Adipocyte (in vitro differentiated cells): Measurements from ENCODE around the gene TMEM225B.
"Not testable (repeated sequence)": the region's sequence is repeated elsewhere in the genome, so short reads cannot be mapped to it uniquely, and the experiment has no call there.

Source experiments
- DNase-seq: peaks from one replicate; pipeline ENCODE4 v3.0.0-alpha.2; 2015; ENCODE audit warnings: low read depth
- H3K27me3 ChIP-seq: replicated peaks from 2 replicates; pipeline ENCODE4 v1.7.0; 2013; ENCODE audit warnings: mild to moderate bottlenecking, low read length, moderate library complexity; ENCODE audit not compliant: control insufficient read depth, insufficient read depth
- H3K36me3 ChIP-seq: 2 replicates; pipeline ENCODE4 v1.7.0; 2013; ENCODE audit warnings: low read length, mild to moderate bottlenecking, moderate library complexity; ENCODE audit not compliant: control insufficient read depth, insufficient read depth, severe bottlenecking
- H3K4me1 ChIP-seq: 2 replicates; pipeline ENCODE4 v1.7.0; 2013; ENCODE audit warnings: mild to moderate bottlenecking, low read length, moderate library complexity; ENCODE audit not compliant: control insufficient read depth, insufficient read depth
- H3K4me3 ChIP-seq: 2 replicates; pipeline ENCODE4 v1.7.0; 2013; ENCODE audit warnings: mild to moderate bottlenecking, low read length, moderate library complexity
- H3K9ac ChIP-seq: 2 replicates; pipeline ENCODE4 v1.7.0; 2013; ENCODE audit warnings: mild to moderate bottlenecking, low read length, moderate library complexity
- H3K9me3 ChIP-seq: 2 replicates; pipeline ENCODE4 v1.7.0; 2013; ENCODE audit warnings: mild to moderate bottlenecking, low read length, moderate library complexity; ENCODE audit not compliant: control insufficient read depth

Gene TMEM225B

GRCh38 chr7:99560834-99561736, 37.0 kb upstream of the TMEM225B start:
- Histone ChIP-seq H3K9me3 (no peaks in the 10 kb centered on the region), H3K9ac (peak overlapping the region; percentile 76), H3K4me1 (peaks cover 55% of the 10 kb centered on the region), H3K4me3 (no peak overlapping the region), H3K36me3 (peaks cover 57% of the 10 kb centered on the region), H3K27me3 (no peaks in the 10 kb centered on the region)
- no peak for DNase-seq

DNA sequence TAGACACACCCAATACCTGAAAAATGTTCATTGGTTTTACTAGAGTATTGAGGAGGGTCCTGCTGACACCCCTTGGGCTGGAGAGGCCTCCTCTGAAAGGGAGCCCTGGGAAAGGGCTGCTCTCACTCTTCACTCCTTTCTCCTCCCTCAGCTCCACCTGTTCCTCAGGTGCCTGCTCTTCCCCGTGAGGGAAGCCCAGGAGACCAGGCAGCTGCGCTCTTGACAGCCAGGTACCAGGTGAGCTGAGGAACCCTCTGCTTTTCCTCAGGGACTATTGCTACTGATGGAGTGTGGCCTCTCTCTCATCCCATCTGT, 36.4 kb upstream of the TMEM225B start:
- peaks cover 61% of the 10 kb centered on the region for H3K36me3 ChIP-seq

GRCh38 chr7:99562114-99562784, 35.8 kb upstream of the TMEM225B start:
- no peaks in the 10 kb centered on the region for H3K27me3 ChIP-seq
- no peak for DNase-seq
- peaks cover 62% of the 10 kb centered on the region for H3K36me3 ChIP-seq
- peak overlapping the region; percentile 63 for H3K4me3 ChIP-seq
- H3K4me1 ChIP-seq = peaks cover 51% of the 10 kb centered on the region
- H3K9ac ChIP-seq = peak overlapping the region; percentile 76
- H3K9me3 ChIP-seq = no peaks in the 10 kb centered on the region

More for the DNA sequence above, 36.4 kb upstream of the TMEM225B start:
- H3K9me3 ChIP-seq = no peaks in the 10 kb centered on the region
- no peak overlapping the region for H3K4me3 ChIP-seq
- peaks cover 55% of the 10 kb centered on the region for H3K4me1 ChIP-seq
- H3K27me3 ChIP-seq = no peaks in the 10 kb centered on the region
- H3K9ac ChIP-seq = peak overlapping the region; percentile 76
- DNase-seq = no peak

DNA sequence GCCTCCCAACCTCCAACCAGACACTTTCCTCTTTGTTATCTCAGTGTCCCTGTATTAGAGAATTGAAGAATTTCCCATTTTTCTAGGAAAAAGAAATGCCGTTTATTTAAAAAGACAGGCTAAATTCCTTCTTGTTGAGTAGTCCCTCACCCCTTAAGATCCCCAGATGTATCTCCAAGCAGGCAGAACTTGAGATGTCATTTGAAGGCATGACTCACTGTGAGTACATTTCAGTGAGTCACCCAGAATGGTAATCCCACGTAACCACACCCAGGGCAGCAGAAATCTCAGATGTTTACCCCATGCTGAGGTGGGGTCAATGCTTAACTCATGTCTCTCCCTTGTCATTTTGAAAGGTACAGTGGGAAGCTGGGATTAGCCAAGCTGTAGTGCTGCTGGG, 35.2 kb upstream of the TMEM225B start:
- Histone ChIP-seq H3K9ac (peak overlapping the region; percentile 76), H3K9me3 (no peaks in the 10 kb centered on the region), H3K27me3 (no peaks in the 10 kb centered on the region), H3K4me3 (peak overlapping the region; percentile 63), H3K4me1 (peaks cover 46% of the 10 kb centered on the region), H3K36me3 (peaks cover 65% of the 10 kb centered on the region)
- peak; percentile 97 for DNase-seq

- DNase-seq = peak; percentile 81
- Histone ChIP-seq H3K4me3 (peak overlapping the region; percentile 36), H3K9ac (no peak overlapping the region), H3K27me3 (no peaks in the 10 kb centered on the region), H3K9me3 (no peaks in the 10 kb centered on the region), H3K4me1 (peaks cover 46% of the 10 kb centered on the region), H3K36me3 (peaks cover 67% of the 10 kb centered on the region)
Observed at GRCh38 chr7:99563650-99564049, 34.4 kb upstream of the TMEM225B start.

GRCh38 chr7:99568770-99569169, 29.3 kb upstream of the TMEM225B start:
- H3K9me3 ChIP-seq, H3K4me1 ChIP-seq, H3K4me3 ChIP-seq, H3K27me3 ChIP-seq, H3K9ac ChIP-seq, DNase-seq: not testable (repeated sequence)
- peaks cover 86% of the 10 kb centered on the region for H3K36me3 ChIP-seq

GRCh38 chr7:99571768-99572167, 26.3 kb upstream of the TMEM225B start:
- Histone ChIP-seq H3K4me3 (no peak overlapping the region), H3K4me1 (no peaks in the 10 kb centered on the region), H3K27me3 (no peaks in the 10 kb centered on the region), H3K9ac (no peak overlapping the region), H3K9me3 (no peaks in the 10 kb centered on the region), H3K36me3 (peaks cover 60% of the 10 kb centered on the region)
- no peak for DNase-seq

- H3K36me3 ChIP-seq = peaks cover 56% of the 10 kb centered on the region
- no peak for DNase-seq
Observed at GRCh38 chr7:99573257-99573656, 24.8 kb upstream of the TMEM225B start.

GRCh38 chr7:99576251-99576650, 21.8 kb upstream of the TMEM225B start:
- Histone ChIP-seq H3K9me3 (no peaks in the 10 kb centered on the region), H3K36me3 (peaks cover 29% of the 10 kb centered on the region), H3K4me3 (no peak overlapping the region), H3K27me3 (no peaks in the 10 kb centered on the region), H3K4me1 (peaks cover 8% of the 10 kb centered on the region), H3K9ac (no peak overlapping the region)
- DNase-seq = no peak

More at GRCh38 chr7:99573257-99573656, 24.8 kb upstream of the TMEM225B start:
- Histone ChIP-seq H3K4me1 (no peaks in the 10 kb centered on the region), H3K9ac (no peak overlapping the region), H3K27me3 (no peaks in the 10 kb centered on the region), H3K4me3 (no peak overlapping the region), H3K9me3 (no peaks in the 10 kb centered on the region)

DNA sequence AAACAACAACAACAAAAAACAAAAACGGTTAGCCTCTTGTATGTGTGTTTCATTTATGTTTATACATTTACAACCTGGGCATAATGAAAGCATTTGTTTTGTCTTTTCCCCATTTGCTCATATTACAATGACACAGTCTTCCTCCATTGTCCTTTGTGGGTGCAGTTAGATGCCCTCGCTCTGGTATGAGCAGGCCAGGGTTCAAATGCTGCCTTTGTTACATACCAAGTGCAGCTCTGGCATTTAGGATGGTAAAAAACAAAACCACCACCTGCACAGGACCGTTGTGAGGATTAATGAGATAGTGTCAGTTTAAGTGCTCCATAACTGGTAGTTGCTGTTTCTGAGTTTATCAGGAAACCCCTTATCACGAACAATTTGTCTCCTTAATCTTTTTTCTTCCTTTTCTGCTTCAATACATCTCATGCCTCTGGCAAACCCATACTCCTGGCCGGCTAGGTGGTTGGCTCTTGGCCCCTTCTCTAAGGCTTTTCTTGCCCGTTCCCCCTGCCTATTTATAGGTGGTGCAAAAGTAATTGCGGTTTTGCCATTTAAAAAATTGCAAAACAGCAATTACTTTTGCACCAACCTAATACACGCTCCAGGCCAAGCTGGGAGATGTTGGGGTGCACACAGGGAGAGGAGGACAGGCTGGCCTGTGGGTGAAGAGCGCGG, 18.6 kb upstream of the TMEM225B start:
- H3K27me3 ChIP-seq = no peaks in the 10 kb centered on the region
- H3K9ac ChIP-seq = peak overlapping the region; percentile 77
- no peaks in the 10 kb centered on the region for H3K9me3 ChIP-seq
- peaks cover 8% of the 10 kb centered on the region for H3K4me1 ChIP-seq
- peak overlapping the region; percentile 80 for H3K4me3 ChIP-seq
- no peaks in the 10 kb centered on the region for H3K36me3 ChIP-seq
- no peak for DNase-seq
